HG03575 (cell line): ENCODE measurements around the gene GTF2A1L.

ENCODE experiments used
- ATAC-seq: cut with Tn5 transposase; IDR thresholded peaks from one replicate; pipeline ENCODE4 v1.9.1; 2021; ENCODE audit not compliant: unreplicated experiment, insufficient number of reproducible peaks, low FRiP score; ENCODE audit errors: extremely low read depth

The GTF2A1L gene

GRCh38 chr2:48724278-48724677 lies 106.6 kb downstream of the GTF2A1L start:
- no peak for ATAC-seq

DNA sequence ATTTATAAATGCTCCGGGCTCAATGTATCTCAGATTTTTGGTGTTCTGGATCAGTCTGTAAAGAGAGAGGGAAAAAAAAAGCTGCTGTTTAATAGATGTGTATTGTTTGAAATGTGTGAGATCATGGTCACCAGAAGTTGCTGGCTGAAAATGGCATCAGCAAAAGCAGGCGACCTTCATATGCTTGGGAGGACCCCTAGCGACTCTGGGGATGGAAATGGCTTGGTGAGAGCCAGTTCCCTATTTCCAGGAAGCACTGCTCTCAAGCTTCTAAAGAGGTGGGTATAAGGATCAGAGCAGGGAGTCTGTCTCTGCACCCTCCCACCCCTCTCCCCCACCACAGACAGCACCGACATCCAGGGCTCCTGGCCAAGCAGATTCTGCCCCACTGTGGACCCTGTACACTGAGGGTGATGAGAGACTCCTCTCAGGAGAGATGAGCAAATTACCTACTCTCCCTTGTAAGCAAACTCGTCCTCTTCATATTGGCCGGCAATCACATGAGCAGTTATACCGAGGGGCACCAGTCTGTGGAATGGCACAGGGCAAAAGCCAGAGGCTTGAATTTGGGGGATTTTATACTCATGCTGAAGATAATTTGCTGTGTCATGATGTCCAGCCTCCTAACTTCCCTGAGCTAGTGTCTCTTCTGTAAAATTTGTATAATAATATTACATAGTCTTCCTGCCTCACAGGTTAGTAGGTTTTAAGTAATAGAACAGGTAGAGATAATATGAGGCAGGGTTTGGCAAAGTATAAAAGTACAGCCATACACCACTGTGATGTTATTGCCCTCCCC lies 108.2 kb downstream of the GTF2A1L start:
- ATAC-seq, result no peak

- ATAC-seq, result no peak
Observed at GRCh38 chr2:48727560-48727959, 109.9 kb downstream of the GTF2A1L start.

DNA sequence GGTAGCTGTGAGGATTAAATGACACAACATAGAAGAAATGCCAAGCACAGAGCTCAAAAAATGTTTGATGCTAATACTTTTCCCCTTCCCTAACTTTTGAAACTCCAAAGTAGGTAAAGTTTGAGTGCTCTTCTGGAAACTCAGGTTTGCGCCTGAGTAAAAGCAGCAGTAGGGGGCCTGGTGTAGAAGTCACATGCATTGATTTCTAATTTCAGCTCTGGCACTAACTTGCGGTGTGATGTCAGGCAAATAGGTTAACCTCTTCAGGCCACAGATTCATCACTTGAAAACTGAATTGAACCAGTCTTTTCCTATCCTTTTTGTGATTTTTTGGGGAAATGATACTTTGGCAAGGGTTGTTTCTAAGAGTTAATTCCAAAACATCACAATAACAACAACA lies 110.6 kb downstream of the GTF2A1L start:
- ATAC-seq, result no peak

GRCh38 chr2:48728840-48729239 lies 111.2 kb downstream of the GTF2A1L start:
- no peak for ATAC-seq
